H1 (cell line): ENCODE results near the gene TDRD1.

Source experiments
- CTCF ChIP-seq, 3 experiments: IDR thresholded peaks; 1 replicate in 2 of 3; 2 replicates in 1 of 3; pipeline versions ENCODE4 v1.5.1 to v1.6.1; 2011; ENCODE audit warnings: low read length in 3 of 3, mild to moderate bottlenecking in 3 of 3, inconsistent platforms in 2 of 3, low read depth in 1 of 3, moderate library complexity in 1 of 3; ENCODE audit not compliant: insufficient read depth in 1 of 3; ENCODE audit errors: control extremely low read depth in 1 of 3
- HDAC6 ChIP-seq: IDR thresholded peaks from one replicate; pipeline ENCODE4 v1.7.1; 2012; ENCODE audit warnings: low read depth, mild to moderate bottlenecking, inconsistent platforms, low read length, moderate library complexity
- MAFK ChIP-seq: IDR thresholded peaks from 2 replicates; pipeline ENCODE4 v1.6.1; 2012; ENCODE audit warnings: low read depth, mild to moderate bottlenecking, improper control_type of control experiment, low read length
- POLR2A ChIP-seq, 2 experiments: IDR thresholded peaks; 1 replicate in 1 of 2; 2 replicates in 1 of 2; pipeline ENCODE4 v1.6.1; 2011; ENCODE audit warnings: low read depth in 2 of 2, low read length in 2 of 2, mild to moderate bottlenecking in 2 of 2; ENCODE audit errors: control extremely low read depth in 1 of 2
- RAD21 ChIP-seq, 2 experiments: IDR thresholded peaks in 1 of 2; conservative IDR thresholded peaks in 1 of 2; 2 replicates each; pipeline ENCODE4 v1.6.1; 2011; ENCODE audit warnings: low read depth in 2 of 2, low read length in 2 of 2, improper control_type of control experiment in 1 of 2, inconsistent platforms in 1 of 2, mild to moderate bottlenecking in 1 of 2, moderate library complexity in 1 of 2
- SIX5 ChIP-seq: IDR thresholded peaks from 2 replicates; pipeline ENCODE4 v1.6.1; 2011; ENCODE audit warnings: mild to moderate bottlenecking, low read depth, low read length
- TAF1 ChIP-seq: IDR thresholded peaks from 2 replicates; pipeline ENCODE4 v1.6.1; 2011; ENCODE audit warnings: mild to moderate bottlenecking, low read depth, low read length

DNA sequence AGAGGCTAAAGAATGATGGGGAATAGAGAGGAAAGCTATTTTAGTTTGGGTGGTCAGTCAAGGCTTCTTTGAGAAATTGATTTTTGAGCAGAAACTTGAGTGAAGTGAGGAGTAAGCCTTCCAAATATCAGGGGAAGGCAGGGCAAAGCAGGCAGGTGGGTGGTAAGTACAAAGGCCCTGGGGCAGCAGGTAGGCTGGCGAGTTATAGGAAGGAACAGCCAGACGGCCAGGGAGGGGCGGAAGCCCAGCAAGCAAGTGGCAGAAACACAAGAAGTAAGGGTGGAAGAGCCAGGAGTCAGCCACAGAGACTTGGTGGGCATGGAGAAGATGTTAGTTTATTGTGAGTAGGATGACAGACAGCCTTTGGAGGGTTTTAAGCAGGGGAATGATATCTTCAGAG is 94.8 kb downstream of the TDRD1 start:
- TF ChIP-seq TAF1 (no peak), CTCF (IDR thresholded peaks at IDR 0.05; ENCODE audit: control extremely low read depth in 1 of 3, insufficient read depth in 1 of 3, low read depth in 1 of 3, low read length in 3 of 3) (no peak), POLR2A (IDR thresholded peaks at IDR 0.05; ENCODE audit: control extremely low read depth in 1 of 2, low read depth in 2 of 2, low read length in 2 of 2) (no peak), RAD21 (IDR thresholded peaks at IDR 0.05 in 1 of 2, conservative IDR thresholded peaks at IDR 0.05 in 1 of 2; ENCODE audit: low read depth in 2 of 2, low read length in 2 of 2) (no peak), HDAC6 (no peak), MAFK (no peak), SIX5 (no peak)
